CD14-positive monocyte (primary cell): ENCODE measurements around the gene PRKN. TPM values are rescaled to one million over a fixed set of nuclear protein-coding genes. Genes with fewer than 3 reads are reported as not detected.

ENCODE experiments used
- DNase-seq, 3 donors: peaks; one replicate each; pipeline ENCODE4 v3.0.0-alpha.2; 2011 to 2022
- H2AFZ ChIP-seq: 2 replicates; pipeline ENCODE4 v1.6.0; 2012; ENCODE audit warnings: mild to moderate bottlenecking, low read depth, low read length, inconsistent platforms; ENCODE audit not compliant: insufficient read depth, poor library complexity, severe bottlenecking
- H3K27ac ChIP-seq, 2 donors: 1 replicate in 1 of 2; 2 replicates in 1 of 2; pipeline ENCODE4 v1.5.1; 2012 to 2013; ENCODE audit warnings: low read length in 2 of 2, control low read depth in 1 of 2, inconsistent platforms in 1 of 2, low read depth in 1 of 2, mild to moderate bottlenecking in 1 of 2
- H3K27me3 ChIP-seq, 2 donors: one replicate each; pipeline versions ENCODE4 v1.6.0 to v1.6.1; 2011 to 2013; ENCODE audit warnings: low read length in 2 of 2; ENCODE audit not compliant: control insufficient read depth in 2 of 2, insufficient read depth in 2 of 2
- H3K36me3 ChIP-seq, 2 donors: replicated peaks in 1 of 2; 1 replicate in 1 of 2; 2 replicates in 1 of 2; pipeline versions ENCODE4 v1.5.1 to v1.6.1; 2012 to 2013; ENCODE audit warnings: low read length in 2 of 2, control low read depth in 1 of 2, inconsistent platforms in 1 of 2, mild to moderate bottlenecking in 1 of 2; ENCODE audit not compliant: insufficient read depth in 2 of 2, control insufficient read depth in 1 of 2
- H3K4me1 ChIP-seq, 2 donors: 1 replicate in 1 of 2; 2 replicates in 1 of 2; pipeline versions ENCODE4 v1.5.1 to v1.6.1; 2012 to 2013; ENCODE audit warnings: low read length in 2 of 2, control low read depth in 1 of 2, inconsistent platforms in 1 of 2, mild to moderate bottlenecking in 1 of 2, moderate library complexity in 1 of 2; ENCODE audit not compliant: insufficient read depth in 2 of 2, control insufficient read depth in 1 of 2
- H3K4me2 ChIP-seq: replicated peaks from 2 replicates; pipeline ENCODE3; 2012; ENCODE audit warnings: low read length, moderate library complexity, mild to moderate bottlenecking; ENCODE audit not compliant: poor library complexity, severe bottlenecking; ENCODE audit errors: extremely low read depth
- H3K4me3 ChIP-seq, 3 experiments: fragments of 200-600 bp in 1 of 3; sonication (generic) in 1 of 3; replicated peaks in 1 of 3; 1 replicate in 2 of 3; 2 replicates in 1 of 3; pipeline ENCODE4 v1.5.1; 2011 to 2013; ENCODE audit warnings: low read length in 3 of 3, mild to moderate bottlenecking in 3 of 3, control low read depth in 2 of 3, low read depth in 2 of 3, inconsistent platforms in 1 of 3, moderate library complexity in 1 of 3
- H3K79me2 ChIP-seq: 2 replicates; pipeline ENCODE4 v1.6.0; 2012; ENCODE audit warnings: mild to moderate bottlenecking, control low read depth, inconsistent platforms, low read length, moderate library complexity; ENCODE audit not compliant: insufficient read depth
- H3K9ac ChIP-seq: 2 replicates; pipeline ENCODE4 v1.6.0; 2017; ENCODE audit warnings: low read length, mild to moderate bottlenecking; ENCODE audit not compliant: insufficient read depth, poor library complexity, severe bottlenecking
- H3K9me3 ChIP-seq, 2 donors: replicated peaks in 1 of 2; 1 replicate in 1 of 2; 2 replicates in 1 of 2; pipeline versions ENCODE4 v1.5.1 to v1.6.1; 2012 to 2013; ENCODE audit warnings: low read length in 2 of 2, control low read depth in 1 of 2; ENCODE audit not compliant: control insufficient read depth in 1 of 2, insufficient read depth in 1 of 2
- H4K20me1 ChIP-seq: 2 replicates; pipeline ENCODE4 v1.6.0; 2012; ENCODE audit warnings: mild to moderate bottlenecking, low read length, control low read depth, moderate library complexity; ENCODE audit not compliant: insufficient read depth
- H3K27ac Mint-ChIP-seq, 7 donors: one replicate each; pipeline ENCODE4 v1.8.0; 2020; ENCODE audit warnings: mild to moderate bottlenecking in 7 of 7, mixed read lengths in 7 of 7, moderate library complexity in 6 of 7, inconsistent platforms in 2 of 7
- H3K27me3 Mint-ChIP-seq, 3 donors: one replicate each; pipeline ENCODE4 v1.8.0; 2021 to 2022; ENCODE audit warnings: low read depth in 3 of 3, mild to moderate bottlenecking in 3 of 3, mixed read lengths in 3 of 3, moderate library complexity in 3 of 3, inconsistent platforms in 1 of 3
- H3K36me3 Mint-ChIP-seq, 2 donors: one replicate each; pipeline ENCODE4 v1.8.0; 2020; ENCODE audit warnings: mixed read lengths in 2 of 2, inconsistent platforms in 1 of 2, mild to moderate bottlenecking in 1 of 2
- H3K4me1 Mint-ChIP-seq: one replicate; pipeline ENCODE4 v1.8.0; 2020; ENCODE audit warnings: mild to moderate bottlenecking, mixed read lengths
- H3K4me3 Mint-ChIP-seq, 2 donors: one replicate each; pipeline ENCODE4 v1.8.0; 2020; ENCODE audit warnings: mild to moderate bottlenecking in 2 of 2, mixed read lengths in 2 of 2, moderate library complexity in 1 of 2
- H3K9me3 Mint-ChIP-seq, 7 donors: one replicate each; pipeline ENCODE4 v1.8.0; 2020 to 2022; ENCODE audit warnings: mixed read lengths in 7 of 7, mild to moderate bottlenecking in 6 of 7, moderate library complexity in 6 of 7, inconsistent platforms in 2 of 7
- WGBS: methylation state at CpG from one replicate; pipeline ENCODE4 v1.1.5; 2013; ENCODE audit warnings: missing lambda C conversion rate; ENCODE audit not compliant: insufficient coverage; 5-methylcytosine and 5-hydroxymethylcytosine counted together
- intact Hi-C, 2 donors: fragments of 100-400 bp; cut with micrococcal nuclease; formaldehyde crosslinking; loops; one replicate each; pipeline versions ENCODE4 v1.15.0 to v1.15.1; 2023
- polyA plus RNA-seq, 3 donors: library from polyadenylated mRNA; depleted of rRNA in 1 of 3; unstranded in 2 of 3; stranded (reverse) in 1 of 3; fragments of 300-500 nt in 2 of 3; fragments of >200 nt in 1 of 3; fragmentation: Illumina TruSeq in 2 of 3; gene quantifications; 1 replicate in 2 of 3; 2 replicates in 1 of 3; pipeline ENCODE4 v1.2.3, GENCODE V29; 2012 to 2021
- TF ChIP-seq, protein P1 (sequence below): fragments of 200-600 bp; IDR thresholded peaks from one replicate; pipeline ENCODE4 v1.8.0; 2022; ENCODE audit warnings: antibody characterized with exemption, mild to moderate bottlenecking

Gene PRKN
- polyA plus RNA-seq, 3 donors = 0.19 to 0.21 TPM; not detected in 1

DNA sequence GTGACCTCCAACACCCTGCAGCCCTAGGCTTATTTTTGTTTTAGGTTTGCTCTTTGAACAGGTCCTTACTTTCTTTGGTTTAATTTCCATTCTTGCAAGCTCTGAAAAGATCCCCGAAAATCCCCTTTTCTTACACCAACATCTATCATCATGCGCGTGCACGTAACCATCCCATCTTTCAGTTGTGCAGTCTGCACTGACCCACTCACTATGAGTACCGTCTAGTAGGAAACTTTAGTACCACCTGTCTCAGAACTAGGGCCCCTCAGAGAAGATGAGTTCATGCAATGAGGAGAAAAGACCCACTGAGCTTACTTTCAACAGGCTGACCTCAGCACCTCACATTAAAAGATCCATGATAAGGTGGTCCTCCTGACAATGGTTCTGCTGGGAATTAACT lies 1333.1 kb downstream of the PRKN start:
- Mint-ChIP-seq H3K27me3 (peaks cover 3 to 4% (median 3%) of the 10 kb centered on the region in 3 donors), H3K9me3 (peaks cover 0 to 10% (median 1%) of the 10 kb centered on the region in 7 donors), H3K4me3 (no peak overlapping the region), H3K27ac (no peak overlapping the region), H3K36me3 (no peaks in the 10 kb centered on the region), H3K4me1 (no peaks in the 10 kb centered on the region)
- Histone ChIP-seq H3K4me2 (peak overlapping the region; percentile 49), H4K20me1 (no peaks in the 10 kb centered on the region), H3K9me3 (no peaks in the 10 kb centered on the region), H2AFZ (no peak overlapping the region), H3K4me1 (peaks cover 4 to 6% of the 10 kb centered on the region in 2 donors), H3K9ac (no peak overlapping the region), H3K27ac (no peak overlapping the region), H3K27me3 (no peaks in the 10 kb centered on the region), H3K36me3 (no peaks in the 10 kb centered on the region), H3K79me2 (no peaks in the 10 kb centered on the region), H3K4me3 (no peak overlapping the region)
- DNase-seq = no peak
- intact Hi-C loops = no loop called here
- 100% methylated on average over 4 of the region's 5 CpGs for WGBS
- TF ChIP-seq, protein P1, sequence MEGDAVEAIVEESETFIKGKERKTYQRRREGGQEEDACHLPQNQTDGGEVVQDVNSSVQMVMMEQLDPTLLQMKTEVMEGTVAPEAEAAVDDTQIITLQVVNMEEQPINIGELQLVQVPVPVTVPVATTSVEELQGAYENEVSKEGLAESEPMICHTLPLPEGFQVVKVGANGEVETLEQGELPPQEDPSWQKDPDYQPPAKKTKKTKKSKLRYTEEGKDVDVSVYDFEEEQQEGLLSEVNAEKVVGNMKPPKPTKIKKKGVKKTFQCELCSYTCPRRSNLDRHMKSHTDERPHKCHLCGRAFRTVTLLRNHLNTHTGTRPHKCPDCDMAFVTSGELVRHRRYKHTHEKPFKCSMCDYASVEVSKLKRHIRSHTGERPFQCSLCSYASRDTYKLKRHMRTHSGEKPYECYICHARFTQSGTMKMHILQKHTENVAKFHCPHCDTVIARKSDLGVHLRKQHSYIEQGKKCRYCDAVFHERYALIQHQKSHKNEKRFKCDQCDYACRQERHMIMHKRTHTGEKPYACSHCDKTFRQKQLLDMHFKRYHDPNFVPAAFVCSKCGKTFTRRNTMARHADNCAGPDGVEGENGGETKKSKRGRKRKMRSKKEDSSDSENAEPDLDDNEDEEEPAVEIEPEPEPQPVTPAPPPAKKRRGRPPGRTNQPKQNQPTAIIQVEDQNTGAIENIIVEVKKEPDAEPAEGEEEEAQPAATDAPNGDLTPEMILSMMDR = no peak

DNA sequence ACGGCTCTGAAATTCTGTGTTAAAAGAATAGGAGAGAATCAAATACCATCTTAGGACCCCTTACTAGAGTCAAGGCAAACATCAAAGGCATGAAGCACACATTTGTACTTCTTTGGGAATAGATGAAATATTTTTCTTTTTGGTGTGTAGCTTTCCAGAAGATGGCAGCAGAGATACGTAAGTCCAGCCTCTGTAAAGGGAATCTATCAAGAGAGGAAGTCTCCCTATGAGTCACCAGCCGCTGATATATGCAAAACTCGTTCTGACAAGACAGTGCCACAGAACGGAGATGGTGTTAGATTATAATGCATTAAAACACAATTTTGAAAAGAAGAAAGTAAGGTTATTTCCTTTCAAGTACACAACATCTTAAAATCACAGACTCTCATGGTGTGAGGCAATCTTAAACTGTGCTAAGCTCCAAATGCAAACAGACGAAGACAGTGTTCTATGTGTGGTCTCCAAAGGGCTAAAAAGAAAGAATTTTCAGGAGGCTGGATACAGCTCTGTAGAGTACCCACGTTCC lies 1333.7 kb downstream of the PRKN start:
- Histone ChIP-seq H3K79me2 (no peaks in the 10 kb centered on the region), H3K4me3 (peak overlapping the region in 1 of 3 experiments; percentile 16), H2AFZ (peak overlapping the region; percentile 9), H4K20me1 (no peaks in the 10 kb centered on the region), H3K4me2 (peak overlapping the region; percentile 49), H3K4me1 (peaks cover 4 to 6% of the 10 kb centered on the region in 2 donors), H3K9ac (no peak overlapping the region), H3K9me3 (no peaks in the 10 kb centered on the region), H3K27ac (no peak overlapping the region), H3K36me3 (no peaks in the 10 kb centered on the region), H3K27me3 (no peaks in the 10 kb centered on the region)
- TF ChIP-seq, protein P1 = peak; percentile 81
- Mint-ChIP-seq H3K4me3 (no peak overlapping the region), H3K27me3 (peaks cover 2 to 3% (median 3%) of the 10 kb centered on the region in 3 donors), H3K9me3 (peaks cover 0 to 5% (median 1%) of the 10 kb centered on the region in 7 donors), H3K36me3 (no peaks in the 10 kb centered on the region), H3K4me1 (no peaks in the 10 kb centered on the region), H3K27ac (no peak overlapping the region)
- 0% methylated on average over 1 of the region's 7 CpGs for WGBS
- intact Hi-C loops = no loop called here
- peak; percentile 74 to 89 (median 85) for DNase-seq
